ENCODE data around the gene SLC35E1. TPM values are rescaled to one million over a fixed set of nuclear protein-coding genes. Genes with fewer than 3 reads are reported as not detected.

Gene SLC35E1
- total RNA-seq, 5 donors from 2014 or later (not counting 1 experiment from before 2014, with no cell fraction given) = 32.7 to 67.5 (median 36.9) TPM

DNA sequence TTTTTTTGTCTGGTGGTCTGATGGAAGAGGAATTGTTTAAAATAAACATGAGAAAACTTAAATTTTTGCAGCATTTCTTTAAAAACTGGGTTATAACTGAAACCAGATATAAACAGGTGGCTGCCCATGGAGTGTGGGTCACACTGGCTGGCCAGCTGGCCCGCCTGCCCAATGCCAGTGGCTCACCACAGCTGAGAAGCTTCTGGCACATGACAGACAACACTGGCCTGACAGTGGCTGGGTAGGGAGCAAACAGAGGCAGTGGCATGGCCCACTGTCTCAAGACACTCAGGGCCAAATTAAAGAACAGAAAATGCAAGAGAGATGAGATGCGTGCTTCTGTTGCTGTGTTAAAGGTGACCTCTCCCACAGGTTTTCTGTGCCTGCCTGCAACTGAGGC, 3.1 kb upstream of the SLC35E1 start:
- no peaks in the 10 kb centered on the region for H3K27me3 ChIP-seq (replicated peaks in 1 of 2; ENCODE audit: control insufficient read depth in 2 of 2, extremely low read depth in 1 of 2, insufficient read depth in 2 of 2, low read length in 1 of 2)
- no peak overlapping the region for H3K27ac ChIP-seq (ENCODE audit: low read length)
- ChIA-PET CTCF (no interaction called here), POLR2A (no interaction called here)
- H3K4me3 ChIP-seq (ENCODE audit: control insufficient read depth in 1 of 2, extremely low read depth in 1 of 2, low read length in 1 of 2) = no peak overlapping the region
- H3K27ac Mint-ChIP-seq = peak overlapping the region in 1 of 2 donors; percentile 53
- H3K36me3 ChIP-seq (ENCODE audit: control insufficient read depth in 2 of 2, extremely low read depth in 1 of 2, insufficient read depth in 1 of 2, low read length in 1 of 2) = peaks cover 8 to 48% of the 10 kb centered on the region in 2 donors
- ATAC-seq (replicated peaks in 1 of 4) (no peak), DNase-seq (no peak)
- H3K9me3 ChIP-seq = no peaks in the 10 kb centered on the region
- H3K4me3 Mint-ChIP-seq = peak overlapping the region in 1 of 3 donors; percentile 90
- no peaks in the 10 kb centered on the region for H3K9me3 Mint-ChIP-seq
- peaks cover 19 to 53% of the 10 kb centered on the region in 2 experiments for H3K4me1 ChIP-seq (ENCODE audit: control insufficient read depth in 1 of 2, extremely low read depth in 1 of 2, insufficient read depth in 2 of 2, low read length in 2 of 2)
- peaks cover 57 to 70% (median 67%) of the 10 kb centered on the region in 3 donors for H3K4me1 Mint-ChIP-seq
- 84% methylated on average over 2 of the region's 2 CpGs for WGBS (ENCODE audit: insufficient coverage)
- H3K27me3 Mint-ChIP-seq = no peaks in the 10 kb centered on the region
- peaks cover 19% of the 10 kb centered on the region for H3K36me3 Mint-ChIP-seq

GRCh38 chr19:16573925-16574324, 1.7 kb upstream of the SLC35E1 start:
- H3K36me3 Mint-ChIP-seq = peaks cover 20% of the 10 kb centered on the region
- ChIA-PET POLR2A (interaction anchor here (0.6 to 0.9 kb wide), 3 partner anchors 8 to 15 kb away, joined by 3 read pairs; no protein-coding TSS in a partner anchor), CTCF (interaction anchor here in 1 of 2 donors (1.4 kb wide), 1 partner anchor 10 kb away, joined by 11 read pairs; no protein-coding TSS in a partner anchor)
- H3K27me3 Mint-ChIP-seq = no peaks in the 10 kb centered on the region
- Histone ChIP-seq H3K4me3 (ENCODE audit: control insufficient read depth in 1 of 2, extremely low read depth in 1 of 2, low read length in 1 of 2) (peak overlapping the region in 1 of 2 donors; percentile 93), H3K36me3 (ENCODE audit: control insufficient read depth in 2 of 2, extremely low read depth in 1 of 2, insufficient read depth in 1 of 2, low read length in 1 of 2) (peaks cover 8 to 52% of the 10 kb centered on the region in 2 donors), H3K4me1 (ENCODE audit: control insufficient read depth in 1 of 2, extremely low read depth in 1 of 2, insufficient read depth in 2 of 2, low read length in 2 of 2) (peaks cover 19 to 62% of the 10 kb centered on the region in 2 experiments), H3K9me3 (no peaks in the 10 kb centered on the region), H3K27ac (ENCODE audit: low read length) (peak overlapping the region; percentile 95), H3K27me3 (replicated peaks in 1 of 2; ENCODE audit: control insufficient read depth in 2 of 2, extremely low read depth in 1 of 2, insufficient read depth in 2 of 2, low read length in 1 of 2) (no peaks in the 10 kb centered on the region)
- ATAC-seq (replicated peaks in 1 of 4) (no peak), DNase-seq (no peak)
- H3K9me3 Mint-ChIP-seq = no peaks in the 10 kb centered on the region
- peak overlapping the region; percentile 76 to 94 for H3K27ac Mint-ChIP-seq
- peak overlapping the region; percentile 90 to 98 (median 92) for H3K4me3 Mint-ChIP-seq
- peaks cover 55 to 68% (median 66%) of the 10 kb centered on the region in 3 donors for H3K4me1 Mint-ChIP-seq

DNA sequence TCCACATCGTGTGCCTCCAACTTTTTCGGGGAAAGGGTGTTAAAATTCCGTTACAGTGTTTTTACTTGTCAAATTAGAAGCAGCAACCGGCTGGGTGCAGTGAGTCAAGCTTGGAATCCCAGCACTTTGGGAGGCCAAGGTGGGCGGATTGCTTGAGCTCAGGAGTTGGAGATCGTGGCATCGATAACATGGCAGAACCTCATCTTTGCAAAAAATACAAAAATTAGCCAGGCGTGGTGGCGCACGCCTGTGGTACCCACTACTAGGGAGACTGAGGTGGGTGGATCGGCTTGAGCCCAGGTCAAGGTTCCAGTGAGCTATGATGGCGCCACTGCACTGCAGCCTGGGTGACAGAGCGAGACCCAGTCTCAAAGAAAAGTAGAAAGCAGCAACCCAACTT, 1.1 kb upstream of the SLC35E1 start:
- Histone ChIP-seq H3K4me1 (ENCODE audit: control insufficient read depth in 1 of 2, extremely low read depth in 1 of 2, insufficient read depth in 2 of 2, low read length in 2 of 2) (peaks cover 19 to 62% of the 10 kb centered on the region in 2 experiments), H3K27me3 (replicated peaks in 1 of 2; ENCODE audit: control insufficient read depth in 2 of 2, extremely low read depth in 1 of 2, insufficient read depth in 2 of 2, low read length in 1 of 2) (no peaks in the 10 kb centered on the region), H3K27ac (ENCODE audit: low read length) (peak overlapping the region; percentile 95), H3K4me3 (ENCODE audit: control insufficient read depth in 1 of 2, extremely low read depth in 1 of 2, low read length in 1 of 2) (peak overlapping the region; percentile 93 to 99), H3K36me3 (ENCODE audit: control insufficient read depth in 2 of 2, extremely low read depth in 1 of 2, insufficient read depth in 1 of 2, low read length in 1 of 2) (peaks cover 8 to 48% of the 10 kb centered on the region in 2 donors), H3K9me3 (no peaks in the 10 kb centered on the region)
- no peak for ATAC-seq (replicated peaks in 1 of 4)
- ChIA-PET POLR2A (interaction anchor here in 1 of 2 donors (0.9 kb wide), 1 partner anchor 11 kb away, joined by 3 read pairs; no protein-coding TSS in a partner anchor), CTCF (interaction anchor here in 1 of 2 donors (1.4 kb wide), 1 partner anchor 11 kb away, joined by 11 read pairs; no protein-coding TSS in a partner anchor)
- no peaks in the 10 kb centered on the region for H3K27me3 Mint-ChIP-seq
- H3K27ac Mint-ChIP-seq = peak overlapping the region; percentile 94 to 99
- peak overlapping the region; percentile 90 to 98 (median 92) for H3K4me3 Mint-ChIP-seq
- WGBS (ENCODE audit: insufficient coverage) = 57% methylated on average over 7 of the region's 13 CpGs
- H3K4me1 Mint-ChIP-seq = peaks cover 56 to 66% (median 62%) of the 10 kb centered on the region in 3 donors
- peaks cover 16% of the 10 kb centered on the region for H3K36me3 Mint-ChIP-seq
- DNase-seq = no peak
- no peaks in the 10 kb centered on the region for H3K9me3 Mint-ChIP-seq

DNA sequence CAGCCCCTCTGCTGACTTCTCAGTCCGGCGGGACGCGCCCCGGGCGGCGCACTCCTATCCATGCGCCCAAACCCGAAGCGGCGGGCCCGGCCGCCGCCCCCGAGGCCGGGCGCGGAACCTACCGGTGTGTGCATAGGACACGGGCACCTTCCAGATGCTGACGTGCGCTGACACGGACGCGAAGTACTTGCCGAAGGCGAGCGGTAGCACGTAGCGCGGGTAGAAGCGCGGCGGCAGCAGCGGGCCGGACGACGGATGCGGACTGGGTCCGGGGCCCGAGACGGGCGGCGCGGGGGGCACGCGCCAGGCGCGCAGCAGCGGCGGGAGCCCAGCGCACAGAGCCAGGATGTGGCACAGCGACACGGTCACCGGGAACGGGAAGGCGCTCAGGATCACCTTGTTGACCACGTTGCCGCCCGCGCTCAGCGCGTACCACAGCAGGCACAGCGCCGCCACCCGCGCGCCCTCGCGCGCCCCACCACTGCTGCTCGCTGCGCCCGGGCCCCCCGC, 338 bp downstream of the SLC35E1 start:
- Mint-ChIP-seq H3K27me3 (no peaks in the 10 kb centered on the region), H3K4me1 (peaks cover 56 to 71% (median 64%) of the 10 kb centered on the region in 3 donors), H3K27ac (peak overlapping the region; percentile 46 to 52), H3K4me3 (peak overlapping the region; percentile 77 to 90 (median 80)), H3K9me3 (no peaks in the 10 kb centered on the region), H3K36me3 (peaks cover 17% of the 10 kb centered on the region)
- ATAC-seq (replicated peaks in 1 of 4) = peak; percentile 40 to 55 (median 49)
- peak in 14 of 35 experiments; percentile 9 to 60 (median 31) for DNase-seq
- WGBS (ENCODE audit: insufficient coverage) = under 1% methylated on average over 75 of the region's 75 CpGs
- Histone ChIP-seq H3K4me1 (ENCODE audit: control insufficient read depth in 1 of 2, extremely low read depth in 1 of 2, insufficient read depth in 2 of 2, low read length in 2 of 2) (peaks cover 20 to 76% of the 10 kb centered on the region in 2 experiments), H3K27ac (ENCODE audit: low read length) (peak overlapping the region; percentile 14), H3K27me3 (replicated peaks in 1 of 2; ENCODE audit: control insufficient read depth in 2 of 2, extremely low read depth in 1 of 2, insufficient read depth in 2 of 2, low read length in 1 of 2) (no peaks in the 10 kb centered on the region), H3K4me3 (ENCODE audit: control insufficient read depth in 1 of 2, extremely low read depth in 1 of 2, low read length in 1 of 2) (peak overlapping the region; percentile 48 to 69), H3K36me3 (ENCODE audit: control insufficient read depth in 2 of 2, extremely low read depth in 1 of 2, insufficient read depth in 1 of 2, low read length in 1 of 2) (peaks cover 5 to 40% of the 10 kb centered on the region in 2 donors), H3K9me3 (no peaks in the 10 kb centered on the region)
- ChIA-PET CTCF (no interaction called here), POLR2A (no interaction called here)

GRCh38 chr19:16571283-16571682, 932 bp downstream of the SLC35E1 start:
- Histone ChIP-seq H3K4me3 (ENCODE audit: control insufficient read depth in 1 of 2, extremely low read depth in 1 of 2, low read length in 1 of 2) (peak overlapping the region; percentile 48 to 69), H3K9me3 (no peaks in the 10 kb centered on the region), H3K27me3 (replicated peaks in 1 of 2; ENCODE audit: control insufficient read depth in 2 of 2, extremely low read depth in 1 of 2, insufficient read depth in 2 of 2, low read length in 1 of 2) (no peaks in the 10 kb centered on the region), H3K36me3 (ENCODE audit: control insufficient read depth in 2 of 2, extremely low read depth in 1 of 2, insufficient read depth in 1 of 2, low read length in 1 of 2) (peaks cover 4 to 34% of the 10 kb centered on the region in 2 donors), H3K27ac (ENCODE audit: low read length) (peak overlapping the region; percentile 14), H3K4me1 (ENCODE audit: control insufficient read depth in 1 of 2, extremely low read depth in 1 of 2, insufficient read depth in 2 of 2, low read length in 2 of 2) (peaks cover 26 to 82% of the 10 kb centered on the region in 2 experiments)
- Mint-ChIP-seq H3K27ac (peak overlapping the region; percentile 46 to 52), H3K27me3 (no peaks in the 10 kb centered on the region), H3K36me3 (peaks cover 20% of the 10 kb centered on the region), H3K4me1 (peaks cover 62 to 75% (median 68%) of the 10 kb centered on the region in 3 donors), H3K9me3 (no peaks in the 10 kb centered on the region), H3K4me3 (peak overlapping the region; percentile 77 to 90 (median 80))
- POLR2A ChIA-PET = interaction anchor here in 1 of 2 donors (0.6 kb wide), 1 partner anchor 28 kb away, joined by 3 read pairs; no protein-coding TSS in a partner anchor
- DNase-seq (no peak), ATAC-seq (replicated peaks in 1 of 4) (no peak)
- CTCF ChIA-PET = no interaction called here
- 26% methylated on average over 6 of the region's 6 CpGs for WGBS (ENCODE audit: insufficient coverage)

DNA sequence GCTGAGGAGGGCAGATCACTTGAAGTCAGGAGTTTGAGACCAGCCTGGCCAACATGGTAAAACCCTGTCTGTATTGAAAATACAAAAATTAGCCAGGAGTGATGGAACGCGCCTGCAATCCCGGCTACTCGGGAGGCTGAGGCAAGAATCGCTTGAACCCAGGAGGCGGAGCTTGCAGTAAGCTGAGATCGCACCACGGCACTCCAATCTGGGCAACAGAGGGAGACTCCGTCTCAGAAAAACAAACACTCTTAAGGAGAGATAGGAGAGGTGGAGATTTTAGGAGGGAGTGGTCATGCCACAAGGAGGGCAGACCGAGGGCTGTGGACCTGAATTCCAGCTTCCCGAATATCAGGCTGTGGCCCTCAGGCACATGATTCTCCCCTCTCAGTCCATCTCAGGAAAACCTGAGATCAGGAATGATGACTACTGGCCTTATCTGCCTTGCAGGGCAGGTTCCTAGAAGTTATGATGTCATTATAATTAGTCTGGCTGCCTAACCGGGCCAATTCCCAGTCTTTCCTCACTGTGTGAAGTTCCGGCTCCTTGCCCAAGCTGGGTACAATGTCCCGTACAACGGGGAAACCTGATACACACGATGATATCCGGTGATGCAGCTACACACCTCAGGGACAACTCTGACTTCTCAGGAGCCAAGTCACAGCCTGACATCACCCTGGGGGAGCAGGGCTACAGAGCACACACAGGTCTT, 2.5 kb downstream of the SLC35E1 start:
- peaks cover 57 to 73% (median 60%) of the 10 kb centered on the region in 3 donors for H3K4me1 Mint-ChIP-seq
- peaks cover 17% of the 10 kb centered on the region for H3K36me3 Mint-ChIP-seq
- ATAC-seq (replicated peaks in 1 of 4) = no peak
- ChIA-PET POLR2A (no interaction called here), CTCF (no interaction called here)
- H3K27me3 Mint-ChIP-seq = no peaks in the 10 kb centered on the region
- Histone ChIP-seq H3K4me3 (ENCODE audit: control insufficient read depth in 1 of 2, extremely low read depth in 1 of 2, low read length in 1 of 2) (no peak overlapping the region), H3K27me3 (replicated peaks in 1 of 2; ENCODE audit: control insufficient read depth in 2 of 2, extremely low read depth in 1 of 2, insufficient read depth in 2 of 2, low read length in 1 of 2) (no peaks in the 10 kb centered on the region), H3K27ac (ENCODE audit: low read length) (no peak overlapping the region), H3K36me3 (ENCODE audit: control insufficient read depth in 2 of 2, extremely low read depth in 1 of 2, insufficient read depth in 1 of 2, low read length in 1 of 2) (peaks cover 0 to 24% of the 10 kb centered on the region in 2 donors), H3K4me1 (ENCODE audit: control insufficient read depth in 1 of 2, extremely low read depth in 1 of 2, insufficient read depth in 2 of 2, low read length in 2 of 2) (peaks cover 29 to 84% of the 10 kb centered on the region in 2 experiments), H3K9me3 (no peaks in the 10 kb centered on the region)
- no peak for DNase-seq
- 97% methylated on average over 17 of the region's 17 CpGs for WGBS (ENCODE audit: insufficient coverage)
- H3K4me3 Mint-ChIP-seq = peak overlapping the region in 2 of 3 donors; percentile 77 to 80
- H3K9me3 Mint-ChIP-seq = no peaks in the 10 kb centered on the region
- H3K27ac Mint-ChIP-seq = peak overlapping the region in 1 of 2 donors; percentile 34
